ENCODE results near the gene CCRL2.

GRCh38 chr3:46365041-46365440, 42.0 kb upstream of the CCRL2 start:
- TF ChIP-seq, protein P1, sequence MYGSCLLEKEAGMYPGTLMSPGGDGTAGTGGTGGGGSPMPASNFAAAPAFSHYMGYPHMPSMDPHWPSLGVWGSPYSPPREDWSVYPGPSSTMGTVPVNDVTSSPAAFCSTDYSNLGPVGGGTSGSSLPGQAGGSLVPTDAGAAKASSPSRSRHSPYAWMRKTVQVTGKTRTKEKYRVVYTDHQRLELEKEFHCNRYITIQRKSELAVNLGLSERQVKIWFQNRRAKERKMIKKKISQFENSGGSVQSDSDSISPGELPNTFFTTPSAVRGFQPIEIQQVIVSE (CRISPR knock-in tag; IDR thresholded peaks at IDR 0.05; ENCODE audit: borderline replicate concordance), result no peak
- TF ChIP-seq CTCF (IDR thresholded peaks at IDR 0.05), result no peak
- TF ChIP-seq ZNF317 (CRISPR knock-in tag; IDR thresholded peaks at IDR 0.05; ENCODE audit: borderline replicate concordance, low read depth), result no peak
- no peak for TF ChIP-seq JUN (CRISPR knock-in tag; IDR thresholded peaks at IDR 0.05)
- TF ChIP-seq, protein P2, sequence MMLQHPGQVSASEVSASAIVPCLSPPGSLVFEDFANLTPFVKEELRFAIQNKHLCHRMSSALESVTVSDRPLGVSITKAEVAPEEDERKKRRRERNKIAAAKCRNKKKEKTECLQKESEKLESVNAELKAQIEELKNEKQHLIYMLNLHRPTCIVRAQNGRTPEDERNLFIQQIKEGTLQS (CRISPR knock-in tag; conservative IDR thresholded peaks at IDR 0.05), result no peak
- TF ChIP-seq FOXK1 (CRISPR knock-in tag; IDR thresholded peaks at IDR 0.05), result no peak
- no peak for TF ChIP-seq MXD4 (CRISPR knock-in tag; IDR thresholded peaks at IDR 0.05; ENCODE audit: borderline replicate concordance)
- no peak for TF ChIP-seq FOXP1 (CRISPR knock-in tag; IDR thresholded peaks at IDR 0.05; ENCODE audit: borderline replicate concordance)
- TF ChIP-seq PRDM15 (CRISPR knock-in tag; IDR thresholded peaks at IDR 0.05), result no peak
- TF ChIP-seq USF2 (CRISPR knock-in tag; IDR thresholded peaks at IDR 0.05), result no peak
- no peak for TF ChIP-seq ZBTB21 (CRISPR knock-in tag; IDR thresholded peaks at IDR 0.05; ENCODE audit: borderline replicate concordance)
- no peak for TF ChIP-seq NR3C1 (CRISPR knock-in tag; conservative IDR thresholded peaks at IDR 0.05; ENCODE audit: low read depth)
- no peak for TF ChIP-seq ZNF396 (CRISPR knock-in tag; IDR thresholded peaks at IDR 0.05; ENCODE audit: borderline replicate concordance)
- TF ChIP-seq MAX (CRISPR knock-in tag; IDR thresholded peaks at IDR 0.05), result no peak

All from WTC11 (cell line).